Heart right ventricle (tissue), 16 donors: ENCODE measurements around the gene CUBN. TPM values are rescaled to one million over a fixed set of nuclear protein-coding genes. Genes with fewer than 3 reads are reported as not detected.

ENCODE experiments used
- ATAC-seq, 8 donors: fragments of 200-7000 bp; cut with Tn5 transposase; one replicate each; pipeline ENCODE4 v1.9.1; 2020; ENCODE audit warnings: mild to moderate bottlenecking in 8 of 8, moderate library complexity in 8 of 8, moderate number of reproducible peaks in 1 of 8
- DNase-seq, 2 donors: peaks; one replicate each; pipeline ENCODE4 v3.0.0-alpha.2; 2020
- H3K27ac ChIP-seq, 10 donors: fragments of 200-600 bp; sonication (generic) in 2 of 10; one replicate each; pipeline versions ENCODE4 v1.5.0 to v1.8.0; 2020 to 2022; ENCODE audit warnings: mild to moderate bottlenecking in 3 of 10
- H3K27me3 ChIP-seq, 7 donors: fragments of 200-600 bp; one replicate each; pipeline ENCODE4 v1.8.0; 2021 to 2022; ENCODE audit warnings: mild to moderate bottlenecking in 2 of 7
- H3K36me3 ChIP-seq, 9 donors: fragments of 200-600 bp; sonication (generic) in 1 of 9; one replicate each; pipeline versions ENCODE4 v1.5.0 to v1.8.0; 2020 to 2022; ENCODE audit warnings: mild to moderate bottlenecking in 2 of 9
- H3K4me1 ChIP-seq, 9 donors: fragments of 200-600 bp; sonication (generic) in 1 of 9; one replicate each; pipeline versions ENCODE4 v1.5.0 to v1.8.0; 2020 to 2022; ENCODE audit warnings: mild to moderate bottlenecking in 4 of 9
- H3K4me3 ChIP-seq, 10 donors: fragments of 200-600 bp; sonication (generic) in 2 of 10; one replicate each; pipeline versions ENCODE4 v1.5.0 to v1.8.0; 2020 to 2022; ENCODE audit warnings: mild to moderate bottlenecking in 7 of 10, moderate library complexity in 2 of 10
- H3K9me3 ChIP-seq, 11 donors: fragments of 200-600 bp in 10 of 11; sonication (generic) in 2 of 11; one replicate each; pipeline versions ENCODE4 v1.5.0 to v1.8.0; 2013 to 2022; ENCODE audit warnings: mild to moderate bottlenecking in 2 of 11, control low read depth in 1 of 11, moderate library complexity in 1 of 11
- CTCF ChIP-seq, 9 donors: fragments of 200-600 bp; sonication (generic) in 2 of 9; IDR thresholded peaks; one replicate each; pipeline versions ENCODE4 v1.5.0 to v1.8.0; 2021 to 2022; ENCODE audit warnings: antibody characterized with exemption in 9 of 9, mild to moderate bottlenecking in 5 of 9, moderate library complexity in 1 of 9
- WGBS, 2 donors: extraction: QIAGEN DNeasy Blood & Tissue Kit; methylation state at CpG; one replicate each; pipeline ENCODE4 v1.1.7; 2013; ENCODE audit warnings: inconsistent platforms in 1 of 2; 5-methylcytosine and 5-hydroxymethylcytosine counted together
- intact Hi-C, 10 donors: fragments of 100-400 bp; cut with DNase I; formaldehyde crosslinking; loops; one replicate each; pipeline versions ENCODE4 v1.11.1 to v1.14.2; 2022
- polyA plus RNA-seq, 2 donors: library from polyadenylated mRNA; stranded (reverse); fragments of 200-250 nt; gene quantifications; one replicate each; pipeline ENCODE4 v1.2.3, GENCODE V29; 2013
- total RNA-seq, 10 donors: library from RNA; stranded (reverse); fragmentation: NEBNext Ultra II Directional in 3 of 10; extraction: Animal tissue kit (Norgen Biotek cat#: 25700) in 3 of 10; gene quantifications; one replicate each; pipeline versions ENCODE4 v1.2.1 to v1.2.4, GENCODE V29; 2021 to 2023
- donor health status: Arrhythmogenic right ventricular cardiomyopathy.
- donor health status: ischemic (EF 13 %, LVEDD 7.1; RV severe dilation, severe dysfunction).
- donor health status: healthy with polysubstance abuse.
- donor health status: DM: no; HTN: yes; CAD: no.
- donor health status: DM: no; HTN: no; CAD: no.
- donor health status: ischemic (EF 25% LVEDD 6.9; RV normal size, moderate dysfunction).
- donor health status: ischemic (EF 25% LVEDD 5.7; RV mildly dilated, moderate dysfunction).
- donor health status: healthy.
- donor health status: DM: yes; HTN: yes; CAD: no.
- donor health status: Ischemic cardiomyopathy.
- donor health status: ischemic (EF 35%, LVEDD 5.7; RV mildly dilated, moderate dysfunction).
- donor health status: nonischemic (EF 11% LVEDD 7.7; RV severe dilation, severe dysfunction).
- donor health status: DM: yes; HTN: yes; CAD: no.
- donor health status: PGD.
- donor health status: ischemic (EF 29% LVEDD 5.4; RV normal size, mild dysfunction).
- donor health status: nonischemic (EF 23%, LVEDD 6.1; RV moderate dilation, normal function).

Gene CUBN
- total and polyA plus RNA-seq, 12 donors = 0.13 to 1.2 (median 0.42) TPM

- no peaks in the 10 kb centered on the region for H3K27me3 ChIP-seq
- ATAC-seq (peak in 5 of 8 donors; percentile 11 to 56 (median 47)), DNase-seq (no peak)
- 41 to 59% methylated on average over 8 of the region's 8 CpGs for WGBS, 2 donors
- no peak overlapping the region for H3K4me3 ChIP-seq
- peaks cover 0 to 8% (median 0%) of the 10 kb centered on the region in 11 donors for H3K9me3 ChIP-seq
- peaks cover 22 to 67% (median 40%) of the 10 kb centered on the region in 9 donors for H3K4me1 ChIP-seq
- H3K27ac ChIP-seq = peak overlapping the region; percentile 51 to 83 (median 75)
- TF ChIP-seq CTCF (IDR thresholded peaks at IDR 0.05) = no peak
- intact Hi-C loops = loop anchor here in 4 of 10 donors (5.0 to 10.0 kb wide), 3 partner anchors 217 to 225 kb away; partner anchors contain the start of gene VIM (in 3 of the 4)
- H3K36me3 ChIP-seq = no peaks in the 10 kb centered on the region
Observed at GRCh38 chr10:17007418-17007770, 122.2 kb downstream of the CUBN start.

- Histone ChIP-seq H3K27ac (peak overlapping the region; percentile 41 to 83 (median 75)), H3K36me3 (no peaks in the 10 kb centered on the region), H3K27me3 (no peaks in the 10 kb centered on the region), H3K9me3 (peaks cover 0 to 8% (median 0%) of the 10 kb centered on the region in 11 donors), H3K4me1 (peaks cover 22 to 69% (median 40%) of the 10 kb centered on the region in 9 donors), H3K4me3 (no peak overlapping the region)
- no peak for TF ChIP-seq CTCF (IDR thresholded peaks at IDR 0.05)
- intact Hi-C loops = loop anchor here in 4 of 10 donors (5.0 to 10.0 kb wide), 3 partner anchors 218 to 225 kb away; partner anchors contain the start of gene VIM (in 3 of the 4)
- ATAC-seq (peak; percentile 30 to 75 (median 59)), DNase-seq (peak in 1 of 2 donors; percentile 76)
- WGBS, 2 donors = 44 to 60% methylated on average over 12 of the region's 12 CpGs
Observed at GRCh38 chr10:17006631-17007417, 122.8 kb downstream of the CUBN start.

DNA sequence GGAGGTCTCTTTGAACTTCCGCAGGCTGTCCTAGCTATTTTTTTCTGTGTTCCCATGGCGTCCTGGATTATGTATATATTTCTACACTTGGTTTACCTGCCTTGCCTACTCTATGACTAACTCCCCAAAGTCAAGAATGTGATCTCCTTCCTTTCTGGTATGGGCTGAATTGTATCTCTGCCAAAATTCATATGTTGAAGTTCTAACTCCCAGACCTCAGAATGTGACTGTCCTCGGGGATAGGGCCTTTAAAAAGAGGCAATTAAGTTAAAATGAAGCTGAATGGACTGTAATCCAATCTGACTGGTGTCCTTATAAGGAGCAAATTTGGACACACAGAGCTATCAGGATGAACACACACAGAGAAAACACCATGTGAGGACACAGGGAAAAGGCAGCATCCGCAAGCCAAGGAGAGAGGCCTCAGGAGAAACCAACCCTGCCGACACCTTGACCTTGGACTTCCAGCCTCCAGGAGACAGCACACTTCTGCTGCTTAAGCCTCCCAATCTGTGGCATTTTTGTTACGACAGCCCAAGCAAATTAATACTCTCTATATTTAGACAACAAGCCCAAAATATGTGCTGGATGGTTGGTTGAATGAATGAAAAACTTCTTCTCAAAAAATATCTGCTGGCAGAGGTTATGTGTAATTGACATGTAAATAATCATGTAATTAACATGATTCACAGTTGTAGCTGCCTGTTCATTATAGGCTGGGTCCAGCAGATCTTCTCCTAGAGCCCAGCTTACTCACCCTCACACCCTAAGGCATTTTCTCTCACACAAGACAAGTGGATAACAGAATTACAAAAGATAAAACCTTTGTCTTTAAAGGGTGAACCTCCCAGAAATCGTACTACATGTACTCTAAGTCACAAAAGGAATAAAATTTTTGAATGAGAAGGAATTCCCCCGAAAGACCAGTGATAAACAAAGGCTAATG is 123.7 kb downstream of the CUBN start:
- no peak overlapping the region for H3K4me3 ChIP-seq
- peaks cover 22 to 73% (median 40%) of the 10 kb centered on the region in 9 donors for H3K4me1 ChIP-seq
- no peak for TF ChIP-seq CTCF (IDR thresholded peaks at IDR 0.05)
- no peaks in the 10 kb centered on the region for H3K27me3 ChIP-seq
- DNase-seq (no peak), ATAC-seq (no peak)
- 79 to 84% methylated on average over 8 of the region's 8 CpGs for WGBS, 2 donors
- H3K27ac ChIP-seq = peak overlapping the region; percentile 41 to 83 (median 75)
- no peaks in the 10 kb centered on the region for H3K36me3 ChIP-seq
- intact Hi-C loops = loop anchor here in 4 of 10 donors (5.0 to 10.0 kb wide), 3 partner anchors 219 to 226 kb away; partner anchors contain the start of gene VIM (in 3 of the 4)
- H3K9me3 ChIP-seq = peaks cover 0 to 14% (median 0%) of the 10 kb centered on the region in 11 donors
